Mesenchymal stem cell (in vitro differentiated cells and primary cell): Measurements from ENCODE around the gene HDAC6. TPM values are rescaled to one million over a fixed set of nuclear protein-coding genes. Genes with fewer than 3 reads are reported as not detected.
"Not testable (repeated sequence)": the region's sequence is repeated elsewhere in the genome, so short reads cannot be mapped to it uniquely, and the experiment has no call there.

Experiments used
- DNase-seq: peaks from one replicate; pipeline ENCODE4 v3.0.0-alpha.2; 2013
- H2AFZ ChIP-seq: one replicate; pipeline ENCODE4 v1.6.1; 2013; ENCODE audit warnings: low read depth, mild to moderate bottlenecking, control low read depth, inconsistent platforms, low read length, moderate library complexity
- H2AK5ac ChIP-seq: 2 replicates; pipeline ENCODE4 v1.6.1; 2013; ENCODE audit warnings: low read length, moderate library complexity, mild to moderate bottlenecking, inconsistent platforms; ENCODE audit not compliant: severe bottlenecking
- H2BK120ac ChIP-seq: one replicate; pipeline ENCODE4 v1.6.1; 2013; ENCODE audit warnings: low read depth, mild to moderate bottlenecking, inconsistent platforms, low read length, moderate library complexity
- H2BK12ac ChIP-seq, 2 experiments: one replicate each; pipeline ENCODE4 v1.6.1; 2013; ENCODE audit warnings: inconsistent platforms in 2 of 2, low read length in 2 of 2, mild to moderate bottlenecking in 2 of 2, moderate library complexity in 2 of 2, control low read depth in 1 of 2
- H2BK15ac ChIP-seq: one replicate; pipeline ENCODE4 v1.6.1; 2013; ENCODE audit warnings: mild to moderate bottlenecking, low read depth, inconsistent platforms; ENCODE audit not compliant: poor library complexity, severe bottlenecking
- H2BK5ac ChIP-seq: 2 replicates; pipeline ENCODE4 v1.6.1; 2013; ENCODE audit warnings: low read depth, mild to moderate bottlenecking, low read length, control low read depth, inconsistent platforms; ENCODE audit not compliant: poor library complexity, severe bottlenecking
- H3K14ac ChIP-seq, 2 experiments: one replicate each; pipeline ENCODE4 v1.6.1; 2013; ENCODE audit warnings: inconsistent platforms in 2 of 2, low read length in 2 of 2, control low read depth in 1 of 2, mild to moderate bottlenecking in 1 of 2, moderate library complexity in 1 of 2
- H3K18ac ChIP-seq, 2 experiments: one replicate each; pipeline ENCODE4 v1.6.1; 2013; ENCODE audit warnings: inconsistent platforms in 2 of 2, low read length in 2 of 2, control low read depth in 1 of 2, low read depth in 1 of 2, mild to moderate bottlenecking in 1 of 2
- H3K23ac ChIP-seq, 2 experiments: one replicate each; pipeline ENCODE4 v1.6.1; 2013; ENCODE audit warnings: inconsistent platforms in 2 of 2, low read length in 2 of 2, mild to moderate bottlenecking in 2 of 2, moderate library complexity in 2 of 2, control low read depth in 1 of 2
- H3K27ac ChIP-seq: 2 replicates; pipeline ENCODE4 v1.5.1; 2013; ENCODE audit warnings: mild to moderate bottlenecking, moderate library complexity, low read length, control low read depth, inconsistent platforms; ENCODE audit not compliant: poor library complexity, severe bottlenecking
- H3K27me3 ChIP-seq, 2 experiments: 2 replicates each; pipeline versions ENCODE4 v1.6.1 to v1.7.0; 2013; ENCODE audit warnings: low read length in 2 of 2, mild to moderate bottlenecking in 2 of 2, moderate library complexity in 2 of 2, control low read depth in 1 of 2, inconsistent platforms in 1 of 2; ENCODE audit not compliant: control insufficient read depth in 1 of 2, insufficient read depth in 1 of 2
- H3K36me3 ChIP-seq, 2 experiments: 2 replicates each; pipeline versions ENCODE4 v1.6.1 to v1.7.0; 2013; ENCODE audit warnings: low read length in 2 of 2, control low read depth in 1 of 2, inconsistent platforms in 1 of 2, low read depth in 1 of 2, mild to moderate bottlenecking in 1 of 2; ENCODE audit not compliant: insufficient read depth in 2 of 2, control insufficient read depth in 1 of 2
- H3K4ac ChIP-seq, 2 experiments: one replicate each; pipeline ENCODE4 v1.6.1; 2013; ENCODE audit warnings: inconsistent platforms in 2 of 2, low read length in 2 of 2, mild to moderate bottlenecking in 2 of 2, moderate library complexity in 2 of 2, control low read depth in 1 of 2, low read depth in 1 of 2
- H3K4me1 ChIP-seq: 2 replicates; pipeline ENCODE4 v1.6.1; 2013; ENCODE audit warnings: low read depth, low read length, control low read depth; ENCODE audit not compliant: control insufficient read depth, insufficient read depth
- H3K4me2 ChIP-seq: 2 replicates; pipeline ENCODE4 v1.6.1; 2013; ENCODE audit warnings: low read length, mild to moderate bottlenecking, inconsistent platforms; ENCODE audit not compliant: poor library complexity, severe bottlenecking
- H3K4me3 ChIP-seq, 2 experiments: 2 replicates each; pipeline versions ENCODE4 v1.5.1 to v1.7.0; 2013; ENCODE audit warnings: low read length in 2 of 2, mild to moderate bottlenecking in 2 of 2, control low read depth in 1 of 2, low read depth in 1 of 2; ENCODE audit not compliant: insufficient read depth in 1 of 2
- H3K79me1 ChIP-seq: replicated peaks from 2 replicates; pipeline ENCODE4 v1.6.1; 2013; ENCODE audit warnings: mild to moderate bottlenecking, control low read depth, low read length, inconsistent platforms; ENCODE audit not compliant: poor library complexity, severe bottlenecking
- H3K9ac ChIP-seq: 2 replicates; pipeline ENCODE4 v1.7.0; 2013; ENCODE audit warnings: mild to moderate bottlenecking, low read length, moderate library complexity
- H3K9me3 ChIP-seq: 2 replicates; pipeline ENCODE4 v1.7.0; 2013; ENCODE audit warnings: mild to moderate bottlenecking, low read length; ENCODE audit not compliant: control insufficient read depth
- H4K8ac ChIP-seq: one replicate; pipeline ENCODE4 v1.6.1; 2013; ENCODE audit warnings: inconsistent platforms, mild to moderate bottlenecking, low read length, moderate library complexity
- H4K91ac ChIP-seq: one replicate; pipeline ENCODE4 v1.6.1; 2013; ENCODE audit warnings: mild to moderate bottlenecking, low read length, inconsistent platforms
- WGBS: methylation state at CpG from one replicate; pipeline ENCODE4 v1.1.7; 2013; ENCODE audit warnings: mixed read lengths; 5-methylcytosine and 5-hydroxymethylcytosine counted together
- small RNA-seq: library from polyadenylated mRNA; stranded (forward); fragments of <200 nt; extraction: miRNeasy Mini kit (QIAGEN cat#:217004); gene quantifications from one replicate; pipeline ENCODE3, GENCODE V24; 2013; ENCODE audit warnings: low read depth

The HDAC6 gene

DNA sequence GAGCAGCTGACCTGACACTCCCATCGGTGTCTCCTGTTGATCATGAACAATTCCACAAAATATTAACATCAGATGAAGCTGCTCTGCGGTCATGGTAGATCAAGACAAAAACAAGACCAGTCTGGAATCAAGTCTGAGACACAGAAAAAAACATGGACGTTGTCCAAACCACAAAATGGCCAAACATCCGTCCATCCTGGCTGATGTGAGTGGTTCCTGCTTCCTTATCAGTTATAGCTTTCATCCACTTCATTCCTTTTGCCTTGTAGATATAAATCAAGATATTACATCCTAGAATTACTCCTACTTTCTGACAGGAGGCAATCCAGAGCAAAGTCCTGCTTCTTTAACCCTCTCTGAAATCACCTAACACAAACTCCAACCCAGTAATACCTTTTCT, 62.3 kb downstream of the HDAC6 start:
- no peak overlapping the region for H3K18ac ChIP-seq
- no peak overlapping the region for H2BK5ac ChIP-seq
- no peak overlapping the region for H2AK5ac ChIP-seq
- H3K9ac ChIP-seq, result no peak overlapping the region
- H3K36me3 ChIP-seq, result no peaks in the 10 kb centered on the region
- H3K27ac ChIP-seq, result no peak overlapping the region
- DNase-seq, result peak; percentile 66
- no peaks in the 10 kb centered on the region for H3K9me3 ChIP-seq
- H4K91ac ChIP-seq, result no peak overlapping the region
- H4K8ac ChIP-seq, result no peak overlapping the region
- no peak overlapping the region for H2BK15ac ChIP-seq
- H3K4me2 ChIP-seq, result no peak overlapping the region
- 47% methylated on average over 4 of the region's 4 CpGs for WGBS
- no peaks in the 10 kb centered on the region for H3K79me1 ChIP-seq
- no peak overlapping the region for H2AFZ ChIP-seq
- no peak overlapping the region for H3K4ac ChIP-seq
- H2BK12ac ChIP-seq, result no peak overlapping the region
- no peak overlapping the region for H3K4me3 ChIP-seq
- no peaks in the 10 kb centered on the region for H3K4me1 ChIP-seq
- no peak overlapping the region for H2BK120ac ChIP-seq
- no peak overlapping the region for H3K14ac ChIP-seq
- peaks cover 0 to 16% of the 10 kb centered on the region in 2 experiments for H3K27me3 ChIP-seq
- H3K23ac ChIP-seq, result no peak overlapping the region

DNA sequence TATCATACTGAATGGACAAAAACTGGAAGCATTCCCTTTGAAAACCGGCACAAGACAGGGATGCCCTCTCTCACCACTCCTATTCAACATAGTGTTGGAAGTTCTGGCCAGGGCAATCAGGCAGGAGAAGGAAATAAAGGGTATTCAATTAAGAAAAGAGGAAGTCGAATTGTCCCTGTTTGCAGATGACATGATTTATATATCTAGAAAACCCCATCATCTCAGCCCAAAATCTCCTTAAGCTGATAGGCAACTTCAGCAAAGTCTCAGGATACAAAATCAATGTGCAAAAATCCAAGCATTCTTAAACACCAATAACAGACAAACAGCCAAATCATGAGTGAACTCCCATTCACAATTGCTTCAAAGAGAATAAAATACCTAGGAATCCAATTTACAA, 70.2 kb downstream of the HDAC6 start:
- not testable (repeated sequence) for H3K4me2 ChIP-seq, H2BK120ac ChIP-seq, H2BK15ac ChIP-seq, H3K4me1 ChIP-seq, H3K9ac ChIP-seq, H3K14ac ChIP-seq, H3K27ac ChIP-seq, H3K18ac ChIP-seq, H2AK5ac ChIP-seq, H3K23ac ChIP-seq, H3K36me3 ChIP-seq, H3K79me1 ChIP-seq, H4K91ac ChIP-seq, H2BK12ac ChIP-seq, H4K8ac ChIP-seq, H3K9me3 ChIP-seq, H2AFZ ChIP-seq, H2BK5ac ChIP-seq, DNase-seq, H3K4ac ChIP-seq, H3K4me3 ChIP-seq
- peaks cover 0 to 10% of the 10 kb centered on the region in 2 experiments for H3K27me3 ChIP-seq
- WGBS, result no CpG with 5 or more reads among the region's 2 CpGs

Small RNA genes within 50 kb of the gene (small RNA-seq; reads per million reads assigned to genes)
- gene RNU6-29P, result not detected
